ENCODE results near the gene BTBD3.

GRCh38 chr20:11881449-11881848, 36.2 kb upstream of the BTBD3 start:
- TF ChIP-seq REST (IDR thresholded peaks at IDR 0.05) (no peak), CTCF (IDR thresholded peaks at IDR 0.05; ENCODE audit: low read depth, low read length, missing input control) (no peak), ZBTB33 (IDR thresholded peaks at IDR 0.05) (no peak), SP1 (IDR thresholded peaks at IDR 0.05) (no peak), RAD21 (IDR thresholded peaks at IDR 0.05) (no peak), GABPA (IDR thresholded peaks at IDR 0.05 in 1 of 2, conservative IDR thresholded peaks at IDR 0.05 in 1 of 2) (no peak), MAX (IDR thresholded peaks at IDR 0.05) (no peak), JUND (IDR thresholded peaks at IDR 0.05) (no peak), FOXA1 (IDR thresholded peaks at IDR 0.05) (no peak), HNF4G (IDR thresholded peaks at IDR 0.05) (no peak)
- TF ChIP-seq, protein P1, sequence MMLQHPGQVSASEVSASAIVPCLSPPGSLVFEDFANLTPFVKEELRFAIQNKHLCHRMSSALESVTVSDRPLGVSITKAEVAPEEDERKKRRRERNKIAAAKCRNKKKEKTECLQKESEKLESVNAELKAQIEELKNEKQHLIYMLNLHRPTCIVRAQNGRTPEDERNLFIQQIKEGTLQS (IDR thresholded peaks at IDR 0.05) = no peak

Measured in liver (tissue), 3 donors.